H1 (cell line): ENCODE results near the gene SPATA31E1. TPM values are rescaled to one million over a fixed set of nuclear protein-coding genes. Genes with fewer than 3 reads are reported as not detected.

ENCODE experiments used
- polyA plus RNA-seq, 7 experiments: library from polyadenylated mRNA; depleted of rRNA in 3 of 7; stranded (reverse) in 5 of 7; unstranded in 2 of 7; fragments of >200 nt in 5 of 7; fragments of 200-250 nt in 2 of 7; gene quantifications; 1 replicate in 5 of 7; 2 replicates in 1 of 7; 4 replicates in 1 of 7; pipeline versions ENCODE4 v1.2.1 to v1.2.3, GENCODE V29; 2011 to 2013; ENCODE audit warnings: missing spikeins in 2 of 7, mixed read lengths in 2 of 7
- total RNA-seq: library from RNA; stranded (reverse); fragmentation: NEBNext Ultra II Directional; extraction: Animal tissue kit (Norgen Biotek cat#: 25700); gene quantifications from 2 replicates; pipeline ENCODE4 v1.2.1, GENCODE V29; 2021

Gene SPATA31E1
- total and polyA plus RNA-seq, 2 of the 8 experiments (the other 6 are each of a cell fraction or from before 2014, with no cell fraction given) = 0.05 to 0.09 TPM

Other genes with a start within 250 kb of the SPATA31E1 start
- gene CTSL, start 156.8 kb upstream of the SPATA31E1 start, total RNA-seq = 34.4 and 38.2 TPM in 2 replicates
- gene CTSL, start 156.8 kb upstream of the SPATA31E1 start, polyA plus RNA-seq (2011; rRNA removed) = 25.2 and 34.2 TPM in 2 replicates
- gene SPATA31C1, start 35.1 kb downstream of the SPATA31E1 start, total RNA-seq = 0.11 TPM in 1 of 2 replicates, not detected in the other
- gene SPATA31C1, start 35.1 kb downstream of the SPATA31E1 start, polyA plus RNA-seq (2011; rRNA removed) = 0.15 and 0.19 TPM in 2 replicates
- gene CDK20, start 91.7 kb downstream of the SPATA31E1 start, total RNA-seq = 3.9 and 4.1 TPM in 2 replicates
- gene CDK20, start 91.7 kb downstream of the SPATA31E1 start, polyA plus RNA-seq (2011; rRNA removed) = 7.8 and 8.5 TPM in 2 replicates